MCF 10A (cell line): ENCODE measurements around the gene CPPED1. TPM values are rescaled to one million over a fixed set of nuclear protein-coding genes. Genes with fewer than 3 reads are reported as not detected.
"Not testable (repeated sequence)": the region's sequence is repeated elsewhere in the genome, so short reads cannot be mapped to it uniquely, and the experiment has no call there.

ENCODE experiments used
- BruUV-seq: library from RNA; stranded (reverse); fragments of 400-500 nt; replicated peaks from 2 replicates; lab custom pipeline; 2021; lab: Mats Ljungman, UMichigan
- CTCF ChIA-PET: fragments of 300-600 bp; sonication (Branson Sonifier 250); formaldehyde crosslinking; extraction: SDS; loops from one replicate; lab custom pipeline; 2021; ENCODE audit warnings: antibody characterized with exemption, inconsistent platforms; lab: Yijun Ruan, JAX
- POLR2A ChIA-PET: fragments of 300-600, 350-650 bp; sonication (Branson Sonifier 250); formaldehyde crosslinking; extraction: SDS; loops from one replicate; lab custom pipeline; 2020; ENCODE audit warnings: antibody characterized with exemption, inconsistent platforms; lab: Yijun Ruan, JAX
- DNase-seq: peaks from one replicate; pipeline ENCODE4 v3.0.0-alpha.2; 2018; ENCODE audit not compliant: unreplicated experiment
- H3K27ac Mint-ChIP-seq: one replicate; pipeline ENCODE4 v1.8.0; 2022; ENCODE audit warnings: mild to moderate bottlenecking, low read depth, mixed read lengths; ENCODE audit not compliant: unreplicated experiment
- H3K27me3 Mint-ChIP-seq: one replicate; pipeline ENCODE4 v1.8.0; 2022; ENCODE audit warnings: mixed read lengths; ENCODE audit not compliant: insufficient read depth, unreplicated experiment
- H3K36me3 Mint-ChIP-seq: one replicate; pipeline ENCODE4 v1.8.0; 2022; ENCODE audit warnings: mild to moderate bottlenecking, moderate library complexity, mixed read lengths; ENCODE audit not compliant: insufficient read depth, unreplicated experiment
- H3K4me1 Mint-ChIP-seq: one replicate; pipeline ENCODE4 v1.8.0; 2022; ENCODE audit warnings: mixed read lengths; ENCODE audit not compliant: insufficient read depth, unreplicated experiment
- H3K4me3 Mint-ChIP-seq: one replicate; pipeline ENCODE4 v1.8.0; 2022; ENCODE audit warnings: mild to moderate bottlenecking, moderate library complexity, mixed read lengths; ENCODE audit not compliant: unreplicated experiment
- H3K9me3 Mint-ChIP-seq: one replicate; pipeline ENCODE4 v1.8.0; 2022; ENCODE audit warnings: mixed read lengths; ENCODE audit not compliant: unreplicated experiment
- intact Hi-C: fragments of 100-400 bp; cut with micrococcal nuclease; formaldehyde crosslinking; loops from 2 replicates; pipeline ENCODE4 v1.14.1; 2022
- total RNA-seq: library from RNA; stranded (reverse); gene quantifications from 2 replicates; pipeline ENCODE4 v1.2.3, GENCODE V29; 2022
- TF ChIP-seq, protein P1 (sequence below): fragments of 200-600 bp; IDR thresholded peaks from one replicate; pipeline ENCODE4 v1.8.0; 2022; ENCODE audit warnings: antibody characterized with exemption, mild to moderate bottlenecking; ENCODE audit not compliant: unreplicated experiment

The CPPED1 gene
- total RNA-seq, 1 experiment from 2014 or later = 13.8 TPM

GRCh38 chr16:12793865-12794240, 9.8 kb downstream of the CPPED1 start:
- BruUV-seq = no TSS peak

GRCh38 chr16:12793120-12793864, 10.4 kb downstream of the CPPED1 start:
- Mint-ChIP-seq H3K4me3 (no peak overlapping the region), H3K27me3 (no peaks in the 10 kb centered on the region), H3K36me3 (peaks cover 8% of the 10 kb centered on the region), H3K9me3 (peaks cover 10% of the 10 kb centered on the region), H3K4me1 (no peaks in the 10 kb centered on the region), H3K27ac (no peak overlapping the region)
- DNase-seq = no peak
- no TSS peak for BruUV-seq
- TF ChIP-seq, protein P1, sequence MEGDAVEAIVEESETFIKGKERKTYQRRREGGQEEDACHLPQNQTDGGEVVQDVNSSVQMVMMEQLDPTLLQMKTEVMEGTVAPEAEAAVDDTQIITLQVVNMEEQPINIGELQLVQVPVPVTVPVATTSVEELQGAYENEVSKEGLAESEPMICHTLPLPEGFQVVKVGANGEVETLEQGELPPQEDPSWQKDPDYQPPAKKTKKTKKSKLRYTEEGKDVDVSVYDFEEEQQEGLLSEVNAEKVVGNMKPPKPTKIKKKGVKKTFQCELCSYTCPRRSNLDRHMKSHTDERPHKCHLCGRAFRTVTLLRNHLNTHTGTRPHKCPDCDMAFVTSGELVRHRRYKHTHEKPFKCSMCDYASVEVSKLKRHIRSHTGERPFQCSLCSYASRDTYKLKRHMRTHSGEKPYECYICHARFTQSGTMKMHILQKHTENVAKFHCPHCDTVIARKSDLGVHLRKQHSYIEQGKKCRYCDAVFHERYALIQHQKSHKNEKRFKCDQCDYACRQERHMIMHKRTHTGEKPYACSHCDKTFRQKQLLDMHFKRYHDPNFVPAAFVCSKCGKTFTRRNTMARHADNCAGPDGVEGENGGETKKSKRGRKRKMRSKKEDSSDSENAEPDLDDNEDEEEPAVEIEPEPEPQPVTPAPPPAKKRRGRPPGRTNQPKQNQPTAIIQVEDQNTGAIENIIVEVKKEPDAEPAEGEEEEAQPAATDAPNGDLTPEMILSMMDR = no peak
- CTCF ChIA-PET = interaction anchor here (0.6 to 1.1 kb wide), 3 partner anchors 11 to 670 kb away, joined by 3 to 4 read pairs (median 4); partner anchors contain the start of gene CPPED1
- intact Hi-C loops = no loop called here
- POLR2A ChIA-PET = no interaction called here

More at GRCh38 chr16:12793865-12794240, 9.8 kb downstream of the CPPED1 start:
- H3K9me3 Mint-ChIP-seq = peaks cover 10% of the 10 kb centered on the region
- ChIA-PET POLR2A (no interaction called here), CTCF (interaction anchor here (0.6 to 1.1 kb wide), 2 partner anchors 10 to 660 kb away, joined by 4 read pairs; partner anchors contain the start of gene CPPED1)
- TF ChIP-seq, protein P1 = no peak
- no peak for DNase-seq
- no peaks in the 10 kb centered on the region for H3K4me1 Mint-ChIP-seq
- no peaks in the 10 kb centered on the region for H3K27me3 Mint-ChIP-seq
- intact Hi-C loops = no loop called here
- peaks cover 8% of the 10 kb centered on the region for H3K36me3 Mint-ChIP-seq
- no peak overlapping the region for H3K4me3 Mint-ChIP-seq
- H3K27ac Mint-ChIP-seq = no peak overlapping the region

GRCh38 chr16:12792528-12792927, 11.2 kb downstream of the CPPED1 start:
- CTCF ChIA-PET = interaction anchor here (1.5 kb wide), 1 partner anchor 29 kb away, joined by 4 read pairs; no protein-coding TSS in a partner anchor
- BruUV-seq, H3K4me1 Mint-ChIP-seq, H3K36me3 Mint-ChIP-seq, intact Hi-C loops, H3K27ac Mint-ChIP-seq, POLR2A ChIA-PET, H3K9me3 Mint-ChIP-seq, DNase-seq, H3K4me3 Mint-ChIP-seq, H3K27me3 Mint-ChIP-seq: not testable (repeated sequence)

DNA sequence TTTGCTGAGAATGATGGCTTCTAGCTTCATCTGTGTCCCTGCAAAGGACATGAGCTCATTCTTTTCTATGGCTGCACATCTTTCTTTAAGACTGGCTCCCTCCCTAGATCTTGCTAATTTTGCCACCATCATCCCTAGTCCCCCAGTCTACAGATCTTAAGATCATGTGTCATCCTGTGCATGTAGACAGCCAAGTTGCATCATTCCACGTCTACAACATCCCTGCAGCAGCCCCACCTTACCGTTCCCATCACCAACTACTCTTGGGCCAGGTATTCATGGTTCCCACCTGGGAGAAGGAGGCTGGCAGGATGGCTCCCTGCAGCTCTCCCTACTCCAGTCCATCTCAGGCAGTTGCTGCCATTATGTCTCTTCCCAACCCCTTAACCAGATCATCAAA, 12.3 kb downstream of the CPPED1 start:
- H3K9me3 Mint-ChIP-seq = peaks cover 10% of the 10 kb centered on the region
- CTCF ChIA-PET = interaction anchor here (1.5 kb wide), 1 partner anchor 28 kb away, joined by 4 read pairs; no protein-coding TSS in a partner anchor
- POLR2A ChIA-PET = interaction anchor here (0.7 kb wide), 1 partner anchor 667 kb away, joined by 3 read pairs; no protein-coding TSS in a partner anchor
- no TSS peak for BruUV-seq
- no peak for DNase-seq
- H3K4me1 Mint-ChIP-seq = no peaks in the 10 kb centered on the region
- no peak overlapping the region for H3K4me3 Mint-ChIP-seq
- intact Hi-C loops = no loop called here
- TF ChIP-seq, protein P1 = no peak
- H3K27me3 Mint-ChIP-seq = no peaks in the 10 kb centered on the region
- no peak overlapping the region for H3K27ac Mint-ChIP-seq
- peaks cover 4% of the 10 kb centered on the region for H3K36me3 Mint-ChIP-seq
